GM19240 (cell line): ENCODE results near the gene ZNF823.
"Not testable (repeated sequence)": the region's sequence is repeated elsewhere in the genome, so short reads cannot be mapped to it uniquely, and the experiment has no call there.

ENCODE experiments used
- DNase-seq: peaks from one replicate; pipeline ENCODE4 v3.0.0; 2011; ENCODE audit warnings: low spot score; ENCODE audit not compliant: insufficient read length

The ZNF823 gene

GRCh38 chr19:11680689-11681302 lies 58.0 kb downstream of the ZNF823 start:
- no peak for DNase-seq

GRCh38 chr19:11678504-11678903 lies 60.2 kb downstream of the ZNF823 start:
- DNase-seq, result no peak

GRCh38 chr19:11676661-11677600 lies 61.8 kb downstream of the ZNF823 start:
- DNase-seq, result not testable (repeated sequence)

- no peak for DNase-seq
Observed at GRCh38 chr19:11675569-11675968, 63.2 kb downstream of the ZNF823 start.

GRCh38 chr19:11674067-11674492 lies 64.7 kb downstream of the ZNF823 start:
- DNase-seq, result no peak

GRCh38 chr19:11673608-11674041 lies 65.1 kb downstream of the ZNF823 start:
- no peak for DNase-seq
